ENCODE measurements around the gene TMPRSS11F.

DNA sequence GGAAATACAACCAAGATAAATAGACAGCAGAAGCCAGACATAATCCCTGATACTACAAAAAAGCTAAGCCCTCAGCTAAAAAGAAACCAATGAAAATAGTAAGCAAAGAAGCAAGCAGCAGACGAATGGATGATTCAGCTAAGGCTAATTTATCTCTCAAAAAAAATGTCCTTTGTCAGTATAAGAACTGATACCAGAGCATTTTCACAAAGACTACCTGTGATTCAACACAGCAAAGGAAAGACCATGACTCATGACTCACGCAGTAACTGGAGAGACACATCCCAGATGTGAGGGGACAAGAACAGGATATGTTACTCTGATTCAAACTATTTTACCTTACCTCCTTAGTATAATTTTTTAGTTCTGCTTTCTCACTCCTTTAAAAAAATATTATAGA, 22.7 kb upstream of the TMPRSS11F start:
- TF ChIP-seq, protein P1, sequence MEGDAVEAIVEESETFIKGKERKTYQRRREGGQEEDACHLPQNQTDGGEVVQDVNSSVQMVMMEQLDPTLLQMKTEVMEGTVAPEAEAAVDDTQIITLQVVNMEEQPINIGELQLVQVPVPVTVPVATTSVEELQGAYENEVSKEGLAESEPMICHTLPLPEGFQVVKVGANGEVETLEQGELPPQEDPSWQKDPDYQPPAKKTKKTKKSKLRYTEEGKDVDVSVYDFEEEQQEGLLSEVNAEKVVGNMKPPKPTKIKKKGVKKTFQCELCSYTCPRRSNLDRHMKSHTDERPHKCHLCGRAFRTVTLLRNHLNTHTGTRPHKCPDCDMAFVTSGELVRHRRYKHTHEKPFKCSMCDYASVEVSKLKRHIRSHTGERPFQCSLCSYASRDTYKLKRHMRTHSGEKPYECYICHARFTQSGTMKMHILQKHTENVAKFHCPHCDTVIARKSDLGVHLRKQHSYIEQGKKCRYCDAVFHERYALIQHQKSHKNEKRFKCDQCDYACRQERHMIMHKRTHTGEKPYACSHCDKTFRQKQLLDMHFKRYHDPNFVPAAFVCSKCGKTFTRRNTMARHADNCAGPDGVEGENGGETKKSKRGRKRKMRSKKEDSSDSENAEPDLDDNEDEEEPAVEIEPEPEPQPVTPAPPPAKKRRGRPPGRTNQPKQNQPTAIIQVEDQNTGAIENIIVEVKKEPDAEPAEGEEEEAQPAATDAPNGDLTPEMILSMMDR (IDR thresholded peaks at IDR 0.05; ENCODE audit: borderline replicate concordance, extremely low read depth, low read length, poor library complexity, severe bottlenecking): no peak
- no peak for TF ChIP-seq EZH2 (IDR thresholded peaks at IDR 0.05; ENCODE audit: borderline replicate concordance, low read depth, low read length, severe bottlenecking)
